Skin of body (tissue), 2 donors: ENCODE results near the gene DAPK3. TPM values are rescaled to one million over a fixed set of nuclear protein-coding genes. Genes with fewer than 3 reads are reported as not detected.
"Not testable (repeated sequence)": the region's sequence is repeated elsewhere in the genome, so short reads cannot be mapped to it uniquely, and the experiment has no call there.

ENCODE experiments used
- DNase-seq: peaks from one replicate; lab custom pipeline; 2025; lab: John Stamatoyannopoulos, UW
- total RNA-seq: library from RNA; depleted of rRNA; stranded (reverse); fragments of >200 nt; gene quantifications from one replicate; pipeline ENCODE4 v1.2.3, GENCODE V29; 2014

Gene DAPK3
- total RNA-seq, 1 donor from 2014 or later: 52.5 TPM

GRCh38 chr19:4005436-4005835 lies 34.5 kb upstream of the DAPK3 start:
- DNase-seq: not testable (repeated sequence)

DNA sequence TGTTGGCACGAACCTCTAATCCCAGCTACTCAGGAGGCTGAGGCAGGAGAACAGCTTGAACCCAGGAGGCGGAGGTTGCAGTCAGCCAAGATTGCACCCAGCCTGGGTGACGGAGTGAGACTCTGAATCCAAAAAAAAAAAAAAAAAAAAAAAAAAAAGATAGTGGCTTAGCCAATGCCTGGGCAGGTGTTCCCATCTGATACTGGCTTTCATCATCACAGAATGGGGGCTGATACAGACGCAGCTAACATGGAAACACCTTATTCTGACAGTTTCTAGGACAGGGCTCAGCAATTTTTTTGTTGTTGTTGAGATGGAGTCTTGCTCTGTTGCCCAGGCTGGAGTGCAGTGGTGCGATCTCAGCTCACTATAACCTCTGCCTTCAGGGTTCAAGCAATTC lies 29.9 kb upstream of the DAPK3 start:
- DNase-seq: not testable (repeated sequence)

GRCh38 chr19:3998667-3999412 lies 27.9 kb upstream of the DAPK3 start:
- not testable (repeated sequence) for DNase-seq

GRCh38 chr19:3995607-3996006 lies 24.7 kb upstream of the DAPK3 start:
- no peak for DNase-seq

GRCh38 chr19:3990815-3991117 lies 19.9 kb upstream of the DAPK3 start:
- DNase-seq: no peak

DNA sequence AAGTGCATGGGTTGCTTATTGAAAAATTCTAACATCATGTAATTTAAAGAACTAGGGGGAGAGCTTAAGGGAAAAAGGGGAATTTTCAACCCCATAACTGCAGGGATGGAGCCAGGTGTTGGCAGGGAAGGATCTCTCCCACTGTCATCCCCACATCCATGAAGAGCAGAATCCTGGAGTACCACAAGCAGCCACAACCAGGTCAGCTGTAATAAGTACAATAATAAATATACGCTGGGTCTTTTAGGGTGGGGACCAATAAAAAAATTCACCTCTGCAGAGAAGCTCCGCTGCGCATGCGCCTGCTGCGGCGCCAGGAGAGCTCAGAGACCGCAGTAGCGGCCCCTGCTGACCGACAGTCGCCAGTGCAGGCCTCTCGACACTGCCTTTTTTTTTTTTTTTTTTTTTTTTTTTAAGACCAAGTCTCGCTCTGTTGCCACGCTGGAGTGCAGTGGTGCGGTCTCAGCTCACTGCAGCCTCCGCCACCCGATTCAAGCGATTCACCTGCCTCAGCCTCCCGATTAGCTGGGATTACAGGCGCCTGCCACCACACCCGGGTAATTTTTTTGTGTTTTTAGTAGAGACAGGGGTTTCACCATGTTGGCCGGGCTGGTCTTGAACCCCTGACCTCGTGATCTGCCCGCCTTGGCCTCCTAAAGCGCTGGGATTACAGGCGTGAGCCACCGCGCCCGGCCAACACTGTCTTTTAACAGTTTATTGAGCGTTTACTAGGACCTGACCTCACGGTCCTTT lies 16.9 kb upstream of the DAPK3 start:
- DNase-seq: peak; percentile 77

DNA sequence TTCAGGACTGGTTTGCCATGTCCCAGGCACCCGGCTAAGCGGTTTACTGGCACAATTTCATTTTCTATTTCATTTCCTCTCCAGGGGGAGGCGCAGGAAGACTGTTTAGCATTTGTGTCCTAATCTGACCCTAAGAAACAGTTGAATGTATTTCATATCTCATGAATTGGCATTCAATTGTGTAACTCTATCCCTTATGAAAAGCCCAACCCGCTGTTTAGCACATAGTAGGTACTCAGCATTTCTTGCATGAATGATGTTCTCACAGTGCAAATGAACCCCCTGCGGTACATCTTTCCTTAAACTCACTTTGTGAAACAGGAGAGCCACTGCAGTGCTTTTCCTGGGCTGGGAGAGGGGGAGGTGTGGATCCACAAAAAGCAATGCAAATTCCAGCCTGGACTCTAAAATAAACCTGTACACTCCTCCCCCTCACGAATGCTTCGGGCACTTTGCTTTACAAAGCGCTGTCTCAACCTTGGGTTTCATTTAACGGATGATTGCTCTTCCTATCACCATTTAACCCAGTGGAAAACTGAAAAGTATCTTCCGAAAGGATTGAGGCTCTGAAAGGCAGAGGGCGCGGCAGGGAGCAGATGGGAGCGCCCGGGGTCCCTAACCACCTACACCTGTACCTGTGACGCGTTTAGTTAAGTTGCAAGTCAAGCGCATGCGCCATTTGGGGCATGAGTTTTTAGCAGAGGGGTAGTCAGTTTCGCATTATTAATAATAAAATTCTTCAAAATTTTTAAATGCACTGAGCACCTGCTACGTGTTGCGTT lies 15.6 kb upstream of the DAPK3 start:
- DNase-seq: peak; percentile 73

DNA sequence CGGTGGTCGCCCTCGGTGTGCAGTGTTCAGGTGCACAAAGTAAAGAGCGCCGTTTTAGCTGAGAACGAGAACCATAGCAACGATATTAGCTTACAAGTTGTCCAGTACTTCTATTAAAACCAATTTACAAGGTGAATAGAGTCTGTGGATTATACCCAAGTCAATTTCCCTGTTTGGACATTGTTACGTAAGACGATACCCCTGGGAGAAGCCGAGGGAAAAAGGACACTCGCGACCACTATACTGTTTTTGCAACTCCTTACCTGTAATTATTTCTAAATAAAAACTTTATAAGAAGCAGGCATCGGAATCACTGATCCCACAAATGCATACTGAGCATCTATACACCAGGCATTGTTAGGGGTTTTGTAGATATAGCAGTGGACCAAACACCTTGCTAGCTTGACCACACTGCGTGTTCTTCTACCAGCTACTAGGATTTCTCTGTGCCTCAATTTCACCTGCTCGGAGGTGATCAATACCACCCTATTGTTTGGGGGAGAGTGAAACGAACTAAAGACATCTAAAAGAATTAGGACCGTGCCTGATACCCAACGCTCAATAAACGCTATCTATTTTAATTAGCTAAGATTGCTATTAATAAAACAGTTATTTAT lies 14.9 kb upstream of the DAPK3 start:
- DNase-seq: peak; percentile 56

DNA sequence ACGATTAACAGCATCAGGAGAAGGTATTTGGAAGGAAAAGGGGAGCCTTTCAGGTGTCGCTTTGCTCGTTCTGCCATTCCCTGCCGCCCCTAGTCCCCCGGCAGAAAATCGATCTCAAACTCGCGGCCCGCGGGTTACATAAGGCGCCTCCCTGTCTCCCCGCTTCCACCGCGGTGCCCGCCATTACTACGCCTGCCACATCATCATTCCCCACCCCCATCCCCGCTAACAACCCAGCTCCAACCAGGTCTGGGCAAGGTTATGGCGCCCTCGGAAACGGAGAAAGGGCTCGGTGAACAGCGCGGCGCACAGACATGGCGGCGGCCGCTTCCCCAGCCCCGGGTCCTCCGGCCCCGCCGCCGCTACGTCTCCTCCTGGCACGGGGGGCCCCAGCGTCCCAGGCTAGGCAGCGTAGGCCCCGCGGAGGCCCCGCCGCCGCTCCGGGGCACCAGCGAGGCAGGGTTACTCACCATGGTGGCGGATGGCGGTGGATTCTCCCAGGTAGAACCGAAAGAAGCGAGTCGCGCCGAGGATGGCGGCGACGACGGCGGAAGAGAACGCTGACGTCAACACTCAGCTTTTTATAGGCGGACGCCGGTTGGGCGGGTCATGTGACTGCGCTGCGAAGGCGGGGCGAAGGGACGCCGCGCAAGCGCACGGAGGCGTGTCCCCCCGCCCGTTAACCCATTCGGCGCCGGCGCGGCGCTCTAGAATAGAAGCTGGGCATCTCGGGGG lies 14.2 kb upstream of the DAPK3 start, which contains the start of gene EEF2:
TSS of gene EEF2 (minus strand) at position 556 of the 735 bp plus-strand sequence. CDS start at position 473, 83 bp downstream.
- DNase-seq: peak; percentile 89

GRCh38 chr19:3984584-3984907 lies 13.6 kb upstream of the DAPK3 start:
- DNase-seq: no peak

DNA sequence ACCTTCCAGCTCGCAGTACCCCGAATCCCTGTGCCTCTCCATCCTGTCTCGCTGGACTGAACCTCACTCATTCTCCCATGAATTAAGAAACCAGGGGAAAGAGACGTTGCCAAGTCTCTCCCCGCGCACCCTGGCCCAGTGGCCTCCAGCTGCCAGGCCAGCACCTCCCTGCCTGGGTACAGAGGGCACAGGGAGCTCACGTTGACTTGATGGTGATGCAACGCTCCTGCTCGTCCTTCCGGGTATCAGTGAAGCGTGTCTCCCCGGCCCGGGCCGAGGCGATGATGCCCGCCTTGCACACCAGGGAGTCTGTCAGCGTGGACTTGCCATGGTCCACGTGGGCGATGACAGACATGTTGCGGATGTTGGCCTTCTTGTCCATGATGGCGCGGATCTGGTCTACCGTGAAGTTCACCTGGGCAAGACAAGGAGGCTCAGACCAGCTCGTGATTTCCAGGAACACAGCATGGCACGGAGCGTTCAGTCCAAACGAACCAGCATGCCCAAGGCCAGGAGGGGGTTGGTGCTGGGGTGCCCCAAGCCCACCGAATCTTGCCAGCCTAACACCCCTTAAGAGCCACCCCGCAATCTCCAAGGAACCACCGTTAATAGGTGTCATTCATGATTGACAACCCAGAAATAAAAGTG lies 13.2 kb upstream of the DAPK3 start:
- DNase-seq: no peak

- DNase-seq: no peak
Observed at GRCh38 chr19:3983542-3983914, 12.6 kb upstream of the DAPK3 start.

GRCh38 chr19:3982701-3983541 lies 12.0 kb upstream of the DAPK3 start:
- DNase-seq: no peak

- DNase-seq: no peak
Observed at GRCh38 chr19:3981736-3982681, 11.1 kb upstream of the DAPK3 start.

GRCh38 chr19:3981373-3981735 lies 10.5 kb upstream of the DAPK3 start:
- DNase-seq: no peak

GRCh38 chr19:3980353-3981251 lies 9.7 kb upstream of the DAPK3 start:
- no peak for DNase-seq

- DNase-seq: no peak
Observed at GRCh38 chr19:3979674-3980352, 8.9 kb upstream of the DAPK3 start.
